GM12878 (cell line): ENCODE results near the gene VEZF1. TPM values are rescaled to one million over a fixed set of nuclear protein-coding genes. Genes with fewer than 3 reads are reported as not detected.

Experiments
- JUNB ChIP-seq: IDR thresholded peaks from 2 replicates; pipeline ENCODE4 v1.6.1; 2016; ENCODE audit warnings: antibody characterized with exemption, mild to moderate bottlenecking
- JUND ChIP-seq: IDR thresholded peaks from 2 replicates; pipeline ENCODE4 v1.6.1; 2012; ENCODE audit warnings: low read depth, mild to moderate bottlenecking, low read length, improper control_type of control experiment, moderate library complexity
- KDM1A ChIP-seq: fragments of 200-600 bp; sonication (generic); IDR thresholded peaks from 2 replicates; pipeline ENCODE4 v1.6.1; 2016; ENCODE audit warnings: borderline replicate concordance
- MLLT1 ChIP-seq: fragments of 450-650 bp; IDR thresholded peaks from 2 replicates; pipeline ENCODE4 v1.6.1; 2016; ENCODE audit warnings: mild to moderate bottlenecking
- NBN ChIP-seq: fragments of 450-650 bp; IDR thresholded peaks from 2 replicates; pipeline ENCODE4 v1.6.1; 2016
- NKRF ChIP-seq: fragments of 450-650 bp; conservative IDR thresholded peaks from 2 replicates; pipeline ENCODE4 v1.6.1; 2017; ENCODE audit warnings: mild to moderate bottlenecking, moderate library complexity
- PRDM15 ChIP-seq: fragments of 450-650 bp; formaldehyde crosslinking; IDR thresholded peaks from 2 replicates; pipeline ENCODE4 v1.4.0; 2020; ENCODE audit warnings: mild to moderate bottlenecking, moderate library complexity
- RCOR1 ChIP-seq: conservative IDR thresholded peaks from 2 replicates; pipeline ENCODE4 v1.6.1; 2012; ENCODE audit warnings: low read depth, low read length, improper control_type of control experiment
- REST ChIP-seq: IDR thresholded peaks from 2 replicates; pipeline ENCODE4 v1.6.1; 2012; ENCODE audit warnings: mild to moderate bottlenecking, low read depth, low read length
- SPI1 ChIP-seq: IDR thresholded peaks from 2 replicates; pipeline ENCODE4 v1.6.1; 2011; ENCODE audit warnings: low read depth, mild to moderate bottlenecking, low read length, moderate library complexity, borderline replicate concordance; ENCODE audit not compliant: insufficient read depth
- TBL1XR1 ChIP-seq: IDR thresholded peaks from 2 replicates; pipeline ENCODE4 v1.6.1; 2012; ENCODE audit warnings: low read depth, low read length, improper control_type of control experiment
- ZNF687 ChIP-seq: fragments of 450-650 bp; IDR thresholded peaks from 2 replicates; pipeline ENCODE4 v1.6.1; 2017; ENCODE audit warnings: mild to moderate bottlenecking, moderate library complexity
- polyA plus RNA-seq, 11 experiments: library from polyadenylated mRNA; depleted of rRNA in 4 of 11; unstranded in 6 of 11; stranded (reverse) in 5 of 11; fragments of >200 nt; fragmentation: Nextera tagmentation in 4 of 11; fragmentation: Illumina TruSeq in 1 of 11; extraction: Ambion mirVana in 4 of 11; extraction: Trizol in 1 of 11; gene quantifications; 1 replicate in 1 of 11; 2 replicates in 10 of 11; pipeline versions ENCODE4 v1.2.1 to v1.2.3, GENCODE V29; 2011 to 2016; ENCODE audit warnings: inconsistent platforms in 2 of 11, missing spikeins in 2 of 11, low read depth in 1 of 11
- total RNA-seq, 4 experiments: library from RNA; depleted of rRNA in 3 of 4; stranded (reverse); fragments of >200 nt in 3 of 4; fragmentation: Illumina TruSeq in 1 of 4; extraction: Trizol in 1 of 4; gene quantifications; 2 replicates each; pipeline versions ENCODE4 v1.2.1 to v1.2.3, GENCODE V29; 2013 to 2021

The VEZF1 gene
- total and polyA plus RNA-seq, 10 of the 15 experiments (the other 5 are each of a cell fraction or from before 2014, with no cell fraction given), result 9.5 to 28.2 (median 20.3) TPM

GRCh38 chr17:57988301-57989250 lies 522 bp upstream of the VEZF1 start (continued):
- TF ChIP-seq PRDM15 (CRISPR knock-in tag), result no peak
- TF ChIP-seq ZNF687, result no peak
- TF ChIP-seq NBN, result peak; percentile 65
- TF ChIP-seq TBL1XR1, result no peak
- TF ChIP-seq NKRF, result no peak
- no peak for TF ChIP-seq KDM1A
- no peak for TF ChIP-seq RCOR1
- peak; percentile 6; the same call in 1 of the 2 replicates for TF ChIP-seq SPI1
- no peak for TF ChIP-seq REST
- TF ChIP-seq MLLT1, result no peak
- peak; percentile 68; the same call in 1 of the 2 replicates for TF ChIP-seq JUND
- no peak for TF ChIP-seq JUNB
